ENCODE measurements around the gene PGM2L1.

DNA sequence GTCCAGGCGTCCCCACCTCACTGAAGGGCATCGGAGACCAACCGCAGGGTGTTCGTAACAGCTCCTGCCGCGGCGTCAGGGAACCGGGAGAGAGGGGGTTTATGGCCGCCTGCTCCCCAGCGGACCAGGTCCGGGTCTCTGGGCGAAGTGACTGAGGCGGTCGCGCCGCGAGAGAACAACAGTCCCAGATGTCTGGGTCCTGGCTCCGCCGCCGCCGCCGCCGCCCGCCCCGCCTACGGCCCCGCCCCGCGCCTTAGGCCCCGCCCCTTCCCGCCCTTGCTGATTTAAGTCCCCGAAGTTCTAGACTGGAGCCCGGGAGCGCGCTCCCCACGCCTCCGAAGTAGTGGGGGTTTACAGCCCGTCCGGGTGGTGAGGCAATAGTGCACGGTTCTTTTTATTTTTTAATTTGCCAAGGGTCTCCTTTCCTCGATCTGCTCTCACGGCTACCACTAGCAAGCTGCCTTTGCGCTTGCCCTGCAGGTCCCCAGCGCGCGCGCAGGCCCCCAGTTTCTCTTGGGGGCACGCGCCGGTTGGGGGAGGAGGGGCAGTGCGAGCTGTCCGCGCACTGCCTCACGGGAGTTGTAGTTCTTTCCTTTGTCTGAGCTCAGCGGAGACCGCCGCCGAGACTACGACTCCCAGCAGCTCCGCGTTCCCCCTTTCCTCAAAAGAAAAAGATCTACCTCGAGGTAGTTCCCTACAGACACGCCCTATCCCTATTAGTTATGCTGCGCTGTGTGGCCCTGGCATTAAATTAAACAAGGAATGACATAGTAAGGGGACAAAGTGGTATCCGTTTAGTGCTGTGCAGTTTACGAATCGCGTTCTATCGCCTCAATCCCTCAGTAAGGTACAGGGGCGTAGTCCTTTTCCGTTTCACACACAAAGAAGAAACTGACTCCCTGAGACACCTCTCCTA lies at the start of gene PGM2L1:
- TF ChIP-seq RAD21 (IDR thresholded peaks at IDR 0.05; ENCODE audit: low read depth) (no peak), YY1 (IDR thresholded peaks at IDR 0.05; ENCODE audit: low read depth) (no peak), EP300 (IDR thresholded peaks at IDR 0.05; ENCODE audit: borderline replicate concordance) (no peak), CREB1 (IDR thresholded peaks at IDR 0.05; ENCODE audit: low read depth) (peak; percentile 49; the same call in 1 of the 2 replicates), NFIC (IDR thresholded peaks at IDR 0.05) (peak; percentile 7; the same call in 1 of the 2 replicates), CEBPB (IDR thresholded peaks at IDR 0.05) (peak; percentile 50; the same call in 1 of the 2 replicates), TAF1 (IDR thresholded peaks at IDR 0.05; ENCODE audit: low read depth) (0 out of 2 replicates have a peak, but pooled peaks have one; percentile 31)
- TF ChIP-seq, protein P1, sequence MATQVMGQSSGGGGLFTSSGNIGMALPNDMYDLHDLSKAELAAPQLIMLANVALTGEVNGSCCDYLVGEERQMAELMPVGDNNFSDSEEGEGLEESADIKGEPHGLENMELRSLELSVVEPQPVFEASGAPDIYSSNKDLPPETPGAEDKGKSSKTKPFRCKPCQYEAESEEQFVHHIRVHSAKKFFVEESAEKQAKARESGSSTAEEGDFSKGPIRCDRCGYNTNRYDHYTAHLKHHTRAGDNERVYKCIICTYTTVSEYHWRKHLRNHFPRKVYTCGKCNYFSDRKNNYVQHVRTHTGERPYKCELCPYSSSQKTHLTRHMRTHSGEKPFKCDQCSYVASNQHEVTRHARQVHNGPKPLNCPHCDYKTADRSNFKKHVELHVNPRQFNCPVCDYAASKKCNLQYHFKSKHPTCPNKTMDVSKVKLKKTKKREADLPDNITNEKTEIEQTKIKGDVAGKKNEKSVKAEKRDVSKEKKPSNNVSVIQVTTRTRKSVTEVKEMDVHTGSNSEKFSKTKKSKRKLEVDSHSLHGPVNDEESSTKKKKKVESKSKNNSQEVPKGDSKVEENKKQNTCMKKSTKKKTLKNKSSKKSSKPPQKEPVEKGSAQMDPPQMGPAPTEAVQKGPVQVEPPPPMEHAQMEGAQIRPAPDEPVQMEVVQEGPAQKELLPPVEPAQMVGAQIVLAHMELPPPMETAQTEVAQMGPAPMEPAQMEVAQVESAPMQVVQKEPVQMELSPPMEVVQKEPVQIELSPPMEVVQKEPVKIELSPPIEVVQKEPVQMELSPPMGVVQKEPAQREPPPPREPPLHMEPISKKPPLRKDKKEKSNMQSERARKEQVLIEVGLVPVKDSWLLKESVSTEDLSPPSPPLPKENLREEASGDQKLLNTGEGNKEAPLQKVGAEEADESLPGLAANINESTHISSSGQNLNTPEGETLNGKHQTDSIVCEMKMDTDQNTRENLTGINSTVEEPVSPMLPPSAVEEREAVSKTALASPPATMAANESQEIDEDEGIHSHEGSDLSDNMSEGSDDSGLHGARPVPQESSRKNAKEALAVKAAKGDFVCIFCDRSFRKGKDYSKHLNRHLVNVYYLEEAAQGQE (IDR thresholded peaks at IDR 0.05; ENCODE audit: low read depth): no peak
- TF ChIP-seq, protein P2, sequence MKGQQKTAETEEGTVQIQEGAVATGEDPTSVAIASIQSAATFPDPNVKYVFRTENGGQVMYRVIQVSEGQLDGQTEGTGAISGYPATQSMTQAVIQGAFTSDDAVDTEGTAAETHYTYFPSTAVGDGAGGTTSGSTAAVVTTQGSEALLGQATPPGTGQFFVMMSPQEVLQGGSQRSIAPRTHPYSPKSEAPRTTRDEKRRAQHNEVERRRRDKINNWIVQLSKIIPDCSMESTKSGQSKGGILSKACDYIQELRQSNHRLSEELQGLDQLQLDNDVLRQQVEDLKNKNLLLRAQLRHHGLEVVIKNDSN (IDR thresholded peaks at IDR 0.05): no peak; the same call in 1 of the 2 replicates
